GM21390 (cell line): Measurements from ENCODE around the gene CNTN6.
"Not testable (repeated sequence)": the region's sequence is repeated elsewhere in the genome, so short reads cannot be mapped to it uniquely, and the experiment has no call there.

ENCODE experiments used
- ATAC-seq: cut with Tn5 transposase; IDR thresholded peaks from one replicate; pipeline ENCODE4 v1.9.1; 2021; ENCODE audit not compliant: unreplicated experiment

Gene CNTN6

DNA sequence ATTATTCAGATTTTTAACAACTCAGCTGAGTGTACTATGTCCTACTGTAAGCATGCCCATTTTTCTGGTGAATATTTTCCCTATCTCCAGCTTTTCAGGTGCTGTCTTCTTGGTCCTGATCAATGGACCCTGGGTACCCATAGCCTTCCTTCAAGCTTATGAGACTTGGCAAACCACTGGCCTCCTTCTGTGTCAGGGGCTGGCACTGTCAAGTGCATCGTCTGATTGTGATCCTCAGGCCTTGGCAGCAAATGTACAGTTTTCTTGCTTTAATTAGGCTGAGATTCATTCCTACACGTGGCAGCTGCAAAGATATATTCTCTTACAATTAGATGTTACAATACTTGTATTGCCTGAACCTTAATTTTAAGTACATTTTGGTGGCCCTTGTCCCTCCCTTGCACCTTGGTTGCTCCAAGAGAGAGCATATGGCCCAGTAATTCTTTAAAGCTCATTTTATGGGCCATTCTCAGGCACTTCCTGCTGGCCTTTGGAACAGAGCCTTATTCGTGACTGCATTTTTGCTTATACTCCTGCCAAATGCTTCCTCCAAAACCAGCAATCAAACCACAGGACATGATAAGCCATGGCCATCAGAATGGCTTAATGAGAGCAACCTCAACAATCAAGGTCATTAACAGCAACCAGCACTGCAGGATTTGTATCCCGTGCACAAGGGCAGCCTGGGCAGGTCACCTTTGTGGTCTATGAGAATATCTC lies 179.9 kb downstream of the CNTN6 start:
- no peak for ATAC-seq

DNA sequence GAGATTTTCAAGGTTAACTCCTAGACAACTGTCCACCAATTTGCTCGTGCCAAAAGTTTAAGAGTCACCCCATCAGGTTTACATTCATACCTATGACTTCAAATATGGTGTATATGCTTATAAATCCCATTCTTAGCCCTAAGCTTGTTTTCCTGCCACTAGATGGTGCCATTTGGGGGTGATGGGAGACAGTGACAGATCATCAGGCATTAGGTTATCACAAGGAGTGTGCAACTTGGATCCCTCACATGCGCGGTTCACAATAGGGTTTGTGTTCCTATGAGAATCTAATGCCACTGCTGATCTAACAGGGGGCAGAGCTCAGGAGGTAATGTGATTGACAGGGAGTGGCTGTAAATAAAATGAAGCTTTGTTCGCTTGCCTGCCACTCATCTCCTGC lies 182.7 kb downstream of the CNTN6 start:
- ATAC-seq = no peak

DNA sequence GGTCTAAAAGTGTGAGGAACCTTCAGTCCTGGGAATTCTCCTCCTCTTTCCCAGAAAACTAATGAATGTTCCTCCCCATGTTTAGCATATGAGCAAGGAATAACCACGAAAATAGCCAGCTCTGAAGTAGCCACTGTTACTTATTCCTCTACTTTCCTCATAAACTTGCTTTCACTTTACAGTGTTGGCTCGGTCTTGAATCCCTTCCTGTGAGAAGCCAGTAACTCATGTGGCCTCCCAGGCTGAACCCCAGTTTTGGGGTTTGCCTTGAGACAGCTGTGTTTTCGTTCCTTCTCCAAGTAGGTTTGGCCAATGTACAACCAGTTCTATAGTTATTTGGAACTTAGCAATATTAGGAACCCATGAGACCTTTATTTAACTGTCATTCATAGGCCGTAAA lies 195.0 kb downstream of the CNTN6 start:
- ATAC-seq = no peak

DNA sequence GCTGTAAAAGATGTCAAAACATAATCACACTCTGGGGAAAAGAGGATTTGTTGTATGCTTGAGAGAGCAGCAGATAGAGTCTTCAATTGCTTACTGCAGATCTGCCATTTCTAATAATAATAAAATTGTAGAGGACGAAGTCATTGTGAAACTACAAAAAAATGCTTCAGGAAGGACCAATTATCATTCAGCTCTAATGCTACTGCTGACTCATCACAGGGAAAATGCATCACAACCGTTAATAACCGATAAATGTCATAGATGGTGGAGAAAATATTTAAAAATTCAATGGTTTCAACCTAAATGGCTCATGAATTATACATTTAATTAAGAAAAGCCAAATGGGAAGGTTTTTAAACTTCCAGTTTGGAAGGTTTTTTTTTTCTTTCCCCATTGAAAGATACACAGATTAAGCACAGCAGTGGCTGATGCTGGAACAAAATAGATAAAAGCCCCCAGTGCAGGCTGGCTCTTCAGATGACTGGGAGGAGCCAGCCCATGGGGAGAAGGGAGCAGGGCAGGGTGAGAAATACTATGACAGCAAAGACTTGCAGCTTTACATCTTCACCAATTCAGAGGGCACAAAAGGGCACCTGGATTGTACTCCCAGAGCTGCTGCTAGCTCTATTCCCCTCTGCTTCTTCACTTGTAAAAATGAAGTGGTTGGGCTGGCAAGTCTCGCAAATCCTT lies 196.1 kb downstream of the CNTN6 start:
- no peak for ATAC-seq

DNA sequence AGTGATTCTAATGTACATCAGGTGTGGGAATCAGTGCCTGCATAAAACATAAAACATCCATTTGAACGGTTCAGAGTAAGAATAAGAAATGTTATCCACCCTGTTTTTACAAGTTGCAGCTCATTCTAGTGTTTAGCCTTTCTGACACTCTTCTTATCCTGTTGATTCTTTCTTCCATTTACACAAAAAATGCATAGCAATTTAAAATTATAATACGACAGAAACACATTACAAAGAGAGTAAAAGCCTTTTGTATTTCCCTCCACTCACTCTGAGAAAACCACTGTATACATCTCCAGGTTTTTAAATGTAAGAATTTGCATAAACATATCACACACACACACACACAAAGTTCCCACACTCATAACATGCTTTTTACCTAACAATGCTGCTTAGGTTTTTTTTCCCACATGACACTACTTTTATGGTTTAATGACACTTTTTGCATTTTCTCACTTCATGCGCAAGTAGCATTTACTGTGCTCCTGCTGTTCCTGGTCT lies 199.8 kb downstream of the CNTN6 start:
- no peak for ATAC-seq

DNA sequence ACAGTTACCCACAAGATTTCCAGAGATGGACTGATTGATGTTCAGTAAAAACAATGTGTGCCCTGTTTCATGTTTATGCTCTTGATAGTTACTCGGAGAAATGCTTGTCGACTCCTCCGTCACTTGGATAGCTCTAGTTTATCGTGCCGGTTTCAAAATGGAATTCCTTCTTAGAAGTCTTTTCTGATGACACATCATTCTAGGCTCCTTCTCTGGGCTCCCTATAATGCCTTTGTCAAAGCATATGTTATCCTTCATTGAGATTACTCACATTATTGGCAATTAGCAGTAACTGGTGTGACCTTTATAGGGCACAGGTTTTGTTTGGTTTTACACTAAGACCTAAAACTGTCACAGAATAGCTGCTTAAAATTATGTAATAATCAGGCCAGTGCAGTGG lies 201.8 kb downstream of the CNTN6 start:
- no peak for ATAC-seq

DNA sequence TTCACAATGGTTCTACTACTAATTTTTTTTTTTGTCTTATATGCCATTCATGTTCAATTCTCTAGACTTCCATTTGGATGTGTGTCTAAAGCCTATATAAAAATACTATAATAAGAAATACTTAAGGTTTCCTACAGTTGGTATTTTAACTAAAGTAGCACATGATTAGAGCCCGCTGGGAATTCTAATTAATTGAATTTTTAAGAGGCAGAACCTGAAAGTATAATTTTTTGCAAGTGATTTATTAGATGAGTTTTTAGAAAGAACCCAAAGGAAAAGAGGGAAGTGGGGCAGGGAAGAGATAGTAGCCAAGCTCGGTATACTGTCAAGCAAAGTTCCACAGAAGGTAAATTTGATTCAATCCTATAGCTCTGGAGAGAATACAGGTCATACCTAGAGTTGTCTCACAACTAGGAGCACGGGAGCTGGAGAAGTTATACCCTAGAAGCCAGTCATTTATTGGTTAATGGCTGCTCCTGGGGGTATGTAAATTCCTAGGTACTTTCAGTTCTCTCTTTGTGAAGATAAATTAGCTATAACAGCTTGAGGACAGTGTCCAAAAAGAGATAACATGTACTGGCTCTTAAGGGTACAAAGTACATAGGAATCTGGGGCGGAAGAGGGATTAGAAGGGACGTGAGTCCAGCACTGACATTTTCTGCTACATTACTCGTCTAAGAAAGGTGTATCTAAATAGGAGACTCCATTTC lies 225.6 kb downstream of the CNTN6 start:
- ATAC-seq = no peak

DNA sequence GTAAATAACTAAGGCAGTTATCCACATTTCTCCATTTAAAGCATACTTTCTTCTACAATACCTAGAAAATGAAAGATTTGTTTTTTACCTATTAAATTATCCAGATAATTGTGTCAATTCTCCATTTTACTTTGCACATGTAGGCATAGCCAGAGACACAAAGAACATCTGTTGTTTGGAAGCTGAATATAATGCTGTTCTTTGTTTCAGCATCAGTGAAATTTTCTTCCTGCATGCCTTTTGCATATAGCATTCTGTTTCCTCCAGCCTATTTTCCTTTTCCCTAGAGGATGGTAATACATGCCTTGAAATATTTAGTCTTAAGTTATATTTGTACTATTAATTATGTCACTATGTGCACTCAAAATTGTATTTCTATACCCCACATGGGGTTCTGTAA lies 233.7 kb downstream of the CNTN6 start:
- ATAC-seq = no peak

DNA sequence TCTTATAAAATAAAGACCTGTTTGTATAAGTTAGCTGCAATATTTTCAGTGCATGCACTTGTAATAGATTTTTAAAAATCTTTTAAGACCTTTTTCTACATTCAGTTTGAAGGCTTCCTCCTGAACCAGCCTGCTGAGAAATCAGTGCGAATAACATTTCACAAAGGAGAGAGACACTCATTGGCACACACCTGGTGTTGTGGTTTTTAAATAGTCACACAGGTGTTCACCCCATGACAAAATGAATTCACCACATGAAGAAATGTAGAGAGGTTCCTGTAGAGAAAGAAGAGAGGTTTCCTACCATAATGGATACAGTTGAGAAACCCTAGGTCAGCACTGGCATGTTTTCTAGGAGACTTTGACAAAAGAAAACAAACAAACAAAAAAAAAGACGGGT lies 237.3 kb downstream of the CNTN6 start:
- ATAC-seq = no peak

DNA sequence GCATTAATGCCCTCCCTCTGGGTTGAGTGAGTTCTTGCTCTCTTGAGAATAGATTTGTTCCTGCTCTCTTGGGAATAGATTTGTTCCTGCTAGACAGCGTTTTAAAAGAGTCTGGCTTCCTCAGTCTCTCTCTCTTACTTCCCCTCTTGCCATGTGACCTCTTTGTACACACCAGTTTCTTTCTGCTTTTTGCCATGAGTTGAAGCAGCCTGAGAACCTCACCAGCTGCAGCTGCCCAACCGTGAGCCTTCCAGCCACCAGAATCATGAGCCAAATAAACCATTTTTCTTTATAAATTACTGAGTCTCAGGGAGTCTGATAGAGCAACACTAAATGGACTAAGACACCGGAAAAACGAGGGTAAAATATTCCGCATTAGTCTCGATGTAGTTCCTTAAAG lies 253.6 kb downstream of the CNTN6 start:
- ATAC-seq = no peak

DNA sequence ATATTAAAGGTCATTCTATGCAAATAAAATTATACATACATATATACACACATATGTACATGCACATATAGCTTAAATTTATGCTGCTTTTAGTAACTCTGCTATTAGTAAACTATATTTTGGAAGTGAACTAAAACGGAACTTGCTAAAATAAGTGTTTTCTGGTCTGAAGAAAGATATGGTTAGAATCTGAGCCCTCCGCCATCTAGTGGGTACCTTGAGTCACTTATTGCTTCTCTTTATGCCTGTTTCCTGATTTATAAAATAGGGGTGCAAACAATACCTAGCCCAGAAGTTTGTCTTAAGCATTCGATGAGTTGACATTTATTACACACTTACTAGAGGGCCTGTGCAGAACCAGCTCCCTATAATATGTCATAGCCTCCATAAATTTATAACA lies 255.7 kb downstream of the CNTN6 start:
- no peak for ATAC-seq

DNA sequence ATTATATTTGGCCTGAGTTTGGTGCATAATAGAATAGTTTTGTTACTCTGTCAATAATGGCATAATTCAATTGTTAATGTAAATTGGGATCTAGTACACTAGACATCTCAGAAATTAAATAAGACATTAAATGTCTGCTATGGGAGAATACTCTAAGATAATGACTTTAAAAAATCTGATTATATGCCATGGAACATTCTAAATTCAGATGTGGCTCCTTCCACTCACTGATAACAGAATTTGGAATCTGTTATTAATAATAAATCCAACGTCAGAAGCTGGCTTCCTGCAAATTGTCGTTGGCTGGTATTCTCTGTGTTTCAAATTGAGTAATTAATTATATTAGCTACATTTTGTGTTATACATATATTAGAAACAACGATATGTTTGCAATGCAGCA lies 258.1 kb downstream of the CNTN6 start:
- ATAC-seq = no peak

DNA sequence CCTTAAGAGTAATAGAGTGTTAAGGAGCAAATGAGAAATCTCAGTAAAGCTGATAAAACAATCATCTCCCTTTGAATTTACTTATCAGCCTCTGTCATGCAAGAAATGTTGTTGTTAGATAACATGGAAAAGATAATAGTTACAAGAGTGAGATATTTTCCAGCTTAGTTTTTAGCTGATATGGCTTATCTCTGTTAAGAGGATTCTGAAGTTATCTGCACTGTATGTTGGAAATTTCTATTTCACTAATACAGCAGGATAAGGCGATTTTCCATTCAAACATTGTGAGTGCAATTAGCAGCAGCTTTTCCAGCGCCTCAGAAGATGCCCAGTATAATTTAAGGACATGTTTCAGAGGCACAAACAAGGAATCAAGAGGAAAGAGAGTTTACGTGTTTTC lies 262.9 kb downstream of the CNTN6 start:
- no peak for ATAC-seq

DNA sequence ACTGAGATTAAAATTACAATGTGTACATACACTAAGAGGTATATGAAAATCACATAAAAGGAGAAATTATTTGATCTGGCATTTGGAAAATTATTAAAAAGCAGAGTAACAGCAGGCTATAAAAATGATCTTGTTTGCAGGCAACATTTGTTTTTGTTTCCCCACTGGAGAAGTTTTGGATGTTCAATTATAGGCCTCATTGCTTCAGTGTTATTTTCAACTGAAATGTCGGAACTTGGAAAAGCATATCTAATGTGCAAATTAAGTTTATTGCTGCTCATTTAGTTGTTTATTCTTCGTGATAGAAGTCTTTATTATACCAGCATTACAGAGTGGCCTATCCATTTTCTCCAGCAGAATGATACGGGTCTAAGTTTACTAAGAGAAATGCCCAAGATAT lies 263.3 kb downstream of the CNTN6 start:
- ATAC-seq = no peak

DNA sequence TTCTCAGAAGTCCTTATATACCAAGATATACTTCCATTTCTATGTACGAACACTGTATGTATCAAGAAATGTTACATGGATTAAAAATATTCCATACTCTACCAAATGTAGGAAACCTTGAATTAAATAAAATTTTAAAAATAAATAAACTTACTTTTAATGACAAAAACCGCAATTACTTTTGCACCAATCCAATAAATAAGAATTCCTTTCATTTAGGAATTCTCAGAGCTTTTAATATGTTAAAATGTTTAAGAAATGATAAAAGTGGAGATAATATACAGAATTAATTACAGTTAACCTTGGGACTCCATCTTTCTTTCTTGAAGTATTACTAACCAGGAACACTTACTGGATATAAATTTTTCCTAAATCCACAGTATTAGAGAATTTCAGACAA lies 272.7 kb downstream of the CNTN6 start:
- no peak for ATAC-seq

DNA sequence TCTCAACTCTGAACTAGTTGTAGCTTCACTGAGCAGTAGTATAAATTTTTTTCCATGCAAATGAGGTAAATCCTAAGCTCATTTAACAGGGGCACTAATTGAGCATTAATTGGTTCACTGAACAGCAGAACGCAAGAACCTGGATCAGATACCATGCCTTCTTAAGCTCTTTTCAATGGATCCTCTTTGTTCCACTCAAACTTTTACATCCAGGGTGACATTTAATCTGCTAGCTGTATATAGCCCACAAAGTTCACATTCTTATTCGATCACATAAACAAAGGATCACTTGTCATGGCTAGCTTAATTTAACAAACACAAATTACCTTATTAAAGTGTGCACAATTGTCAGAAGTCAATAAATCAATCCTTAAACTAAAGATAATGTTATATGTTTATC lies 281.6 kb downstream of the CNTN6 start:
- no peak for ATAC-seq

DNA sequence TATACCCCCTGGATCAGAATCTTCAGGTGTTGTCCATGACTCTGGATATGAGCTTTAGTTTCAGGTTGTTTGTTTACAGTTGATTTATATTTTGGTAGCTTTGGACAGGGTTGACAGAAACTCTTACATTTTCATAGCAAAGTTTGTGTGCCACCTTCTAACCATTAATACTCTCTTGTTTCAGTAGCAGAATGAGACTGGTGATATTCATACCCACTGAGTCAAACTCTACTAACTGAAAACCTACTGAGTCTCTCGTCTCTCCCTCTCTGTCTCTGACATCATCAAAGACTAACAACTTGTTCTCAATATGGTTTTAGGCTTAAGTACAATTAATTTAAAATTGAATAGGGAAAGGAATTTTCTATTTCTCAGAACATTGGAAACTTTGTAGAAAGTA lies 282.3 kb downstream of the CNTN6 start:
- ATAC-seq = no peak

DNA sequence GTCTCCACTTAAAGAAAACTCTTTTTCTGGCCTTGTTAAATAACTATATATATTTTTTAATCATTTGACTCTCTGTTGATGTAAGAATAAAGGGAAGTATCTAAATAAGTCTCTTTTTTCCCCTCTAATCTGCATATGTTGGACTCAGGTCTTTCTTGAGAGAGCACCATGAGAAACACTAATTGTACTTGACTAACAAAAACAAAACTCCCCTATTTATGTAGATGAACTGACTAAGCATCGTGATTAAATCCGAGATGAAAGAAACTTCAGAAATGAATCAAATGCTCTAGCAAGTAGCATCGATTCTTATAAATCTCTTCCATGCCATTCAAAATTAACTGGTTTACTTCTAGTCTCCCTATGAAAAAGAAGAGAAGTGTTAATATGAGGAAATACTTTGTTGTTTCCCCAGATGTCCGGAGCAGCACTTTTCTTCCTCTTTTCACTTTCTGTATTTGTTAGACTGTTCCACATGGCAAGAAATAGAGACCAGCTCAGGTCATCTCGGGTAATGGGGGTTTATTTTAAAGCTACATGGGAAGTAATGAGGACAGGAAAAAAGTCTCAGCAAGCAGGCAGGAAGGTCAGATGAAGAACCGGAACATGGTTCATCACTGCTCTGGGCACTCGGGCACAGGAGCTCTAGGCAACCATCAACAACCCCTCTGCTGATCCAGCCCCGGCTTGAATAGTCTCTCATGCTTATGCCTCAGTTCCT lies 288.3 kb downstream of the CNTN6 start:
- ATAC-seq = peak; percentile 84

DNA sequence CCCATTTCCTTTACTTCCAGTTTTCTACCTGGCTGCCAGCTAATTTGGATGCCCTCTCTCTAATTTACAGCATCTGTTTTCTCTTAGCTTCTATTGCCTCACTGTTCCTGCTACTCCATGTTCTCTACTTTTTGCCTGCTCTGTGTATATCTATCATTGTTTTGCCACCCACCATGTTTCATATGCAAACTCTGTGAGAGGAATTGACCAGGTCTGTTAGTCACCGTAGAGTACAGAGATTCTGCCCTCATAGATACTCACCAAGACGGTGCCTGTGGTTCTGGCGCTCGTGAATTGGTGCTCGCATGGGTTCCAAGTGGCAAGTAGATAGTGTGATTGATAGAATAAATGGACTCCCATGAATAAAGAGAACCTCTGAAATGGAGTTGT lies 288.8 kb downstream of the CNTN6 start:
- peak; percentile 39 for ATAC-seq

DNA sequence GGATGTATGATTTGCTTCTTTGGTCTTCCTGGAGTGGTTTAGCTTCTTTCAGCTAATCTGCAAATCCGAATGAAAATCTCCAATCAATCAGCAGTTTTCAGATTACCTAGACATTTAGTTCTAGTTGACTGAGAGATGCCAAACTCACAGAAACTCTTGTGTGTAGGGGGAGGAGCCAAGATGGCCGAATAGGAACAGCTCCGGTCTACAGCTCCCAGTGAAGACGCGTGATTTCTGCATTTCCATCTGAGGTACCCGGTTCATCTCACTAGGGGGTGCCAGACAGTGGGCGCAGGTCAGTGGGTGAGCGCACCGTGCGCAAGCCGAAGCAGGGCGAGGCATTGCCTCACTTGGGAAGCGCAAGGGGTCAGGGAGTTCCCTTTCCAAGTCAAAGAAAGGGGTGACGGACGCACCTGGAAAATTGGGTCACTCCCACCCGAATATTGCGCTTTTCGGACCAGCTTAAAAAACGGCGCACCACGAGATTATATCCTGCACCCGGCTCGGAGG lies 294.6 kb downstream of the CNTN6 start:
- ATAC-seq = not testable (repeated sequence)

DNA sequence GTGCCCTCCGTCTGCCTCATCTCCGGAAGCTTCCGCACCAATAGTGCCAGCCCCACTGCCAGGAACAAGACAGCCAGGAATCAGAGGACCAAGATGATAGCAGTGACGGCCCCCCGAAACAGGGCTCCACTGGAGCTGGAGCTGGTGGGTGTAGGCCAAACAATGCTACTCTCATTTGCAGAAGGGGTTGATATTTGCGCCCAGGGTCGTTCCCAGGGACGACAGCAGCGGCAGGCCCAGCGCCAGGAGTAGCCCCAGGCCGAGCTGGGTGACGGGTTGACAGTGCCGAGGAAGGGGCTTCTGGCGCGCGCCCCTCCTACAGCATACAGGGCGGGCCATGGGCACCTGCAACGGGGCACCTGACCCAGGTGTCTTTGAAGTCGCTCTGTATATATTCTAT lies 301.4 kb downstream of the CNTN6 start:
- ATAC-seq = no peak
